Posterior cingulate gyrus (tissue), 11 donors: ENCODE measurements around the gene RASA3.

Source experiments
- DNase-seq, 10 donors: peaks; one replicate each; pipeline versions ENCODE4 v3.0.0 to v3.0.0-alpha.2; 2020 to 2021; ENCODE audit warnings: mixed read lengths in 3 of 10
- intact Hi-C: fragments of 100-400 bp; cut with DNase I; formaldehyde crosslinking; loops from one replicate; pipeline ENCODE4 v1.15.1; 2023

RASA3 gene

GRCh38 chr13:113960276-113960948, 172.0 kb downstream of the RASA3 start:
- DNase-seq: peak in 2 of 10 donors; percentile 7 to 34
- intact Hi-C loops: no loop called here

- DNase-seq: no peak
- intact Hi-C loops: no loop called here
These were observed 173.2 kb downstream of the RASA3 start for GRCh38 chr13:113959198-113959597.

GRCh38 chr13:113958373-113958772, 174.1 kb downstream of the RASA3 start:
- peak in 2 of 10 donors; percentile 37 to 54 for DNase-seq
- intact Hi-C loops: no loop called here

DNA sequence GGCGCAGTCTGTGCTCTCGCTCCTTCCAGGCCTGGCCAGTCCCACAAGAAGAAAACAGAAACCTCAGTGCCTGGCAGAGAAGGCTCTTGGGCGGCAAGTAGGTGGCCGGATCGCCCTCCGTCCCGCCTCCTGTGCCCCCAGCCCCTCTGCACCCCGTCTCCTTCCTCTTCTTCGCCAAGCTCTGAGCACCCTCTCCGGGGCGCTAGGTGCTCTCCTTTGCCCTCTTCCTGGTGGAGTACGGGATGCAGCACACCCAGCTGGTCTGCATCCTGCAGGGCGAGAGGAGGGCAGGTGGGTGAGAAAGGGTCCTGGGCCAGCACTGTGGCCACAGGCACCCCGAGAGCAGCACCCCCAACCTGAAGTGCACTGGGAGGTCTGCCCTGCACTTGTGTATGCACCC, 175.9 kb downstream of the RASA3 start:
- intact Hi-C loops: no loop called here

DNA sequence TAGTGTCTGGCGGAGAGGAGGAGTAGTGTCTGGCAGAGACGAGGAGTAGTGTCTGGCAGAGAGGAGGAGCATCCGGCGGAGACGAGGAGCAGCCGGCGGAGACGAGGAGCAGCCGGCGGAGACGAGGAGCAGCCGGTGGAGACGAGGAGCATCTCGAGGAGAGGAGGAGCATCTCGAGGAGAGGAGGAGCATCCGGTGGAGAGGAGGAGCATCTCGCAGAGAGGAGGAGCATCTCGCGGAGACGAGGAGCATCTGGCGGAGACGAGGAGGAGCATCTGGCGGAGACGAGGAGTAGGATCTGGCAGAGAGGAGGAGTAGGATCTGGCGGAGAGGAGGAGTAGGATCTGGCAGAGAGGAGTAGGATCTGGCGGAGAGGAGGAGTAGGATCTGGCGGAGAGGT, 176.7 kb downstream of the RASA3 start:
- intact Hi-C loops: no loop called here

More for the DNA sequence above, 175.9 kb downstream of the RASA3 start:
- DNase-seq: peak in 3 of 10 donors; percentile 3 to 70 (median 48)

DNA sequence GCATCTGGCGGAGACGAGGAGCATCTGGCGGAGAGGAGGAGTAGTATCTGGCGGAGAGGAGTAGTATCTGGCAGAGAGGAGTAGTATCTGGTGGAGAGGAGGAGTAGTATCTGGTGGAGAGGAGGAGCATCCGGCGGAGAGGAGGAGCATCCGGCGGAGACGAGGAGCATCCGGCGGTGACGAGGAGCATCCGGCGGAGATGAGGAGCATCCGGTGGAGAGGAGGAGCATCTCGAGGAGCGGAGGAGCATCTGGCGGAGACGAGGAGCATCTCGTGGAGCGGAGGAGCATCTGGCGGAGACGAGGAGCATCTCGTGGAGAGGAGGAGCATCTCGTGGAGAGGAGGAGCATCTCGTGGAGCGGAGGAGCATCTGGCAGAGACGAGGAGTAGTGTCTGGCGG, 177.2 kb downstream of the RASA3 start:
- intact Hi-C loops: no loop called here
- peak in 3 of 10 donors; percentile 12 to 73 (median 24) for DNase-seq

More for the DNA sequence above, 176.7 kb downstream of the RASA3 start:
- peak in 2 of 10 donors; percentile 31 to 59 for DNase-seq

DNA sequence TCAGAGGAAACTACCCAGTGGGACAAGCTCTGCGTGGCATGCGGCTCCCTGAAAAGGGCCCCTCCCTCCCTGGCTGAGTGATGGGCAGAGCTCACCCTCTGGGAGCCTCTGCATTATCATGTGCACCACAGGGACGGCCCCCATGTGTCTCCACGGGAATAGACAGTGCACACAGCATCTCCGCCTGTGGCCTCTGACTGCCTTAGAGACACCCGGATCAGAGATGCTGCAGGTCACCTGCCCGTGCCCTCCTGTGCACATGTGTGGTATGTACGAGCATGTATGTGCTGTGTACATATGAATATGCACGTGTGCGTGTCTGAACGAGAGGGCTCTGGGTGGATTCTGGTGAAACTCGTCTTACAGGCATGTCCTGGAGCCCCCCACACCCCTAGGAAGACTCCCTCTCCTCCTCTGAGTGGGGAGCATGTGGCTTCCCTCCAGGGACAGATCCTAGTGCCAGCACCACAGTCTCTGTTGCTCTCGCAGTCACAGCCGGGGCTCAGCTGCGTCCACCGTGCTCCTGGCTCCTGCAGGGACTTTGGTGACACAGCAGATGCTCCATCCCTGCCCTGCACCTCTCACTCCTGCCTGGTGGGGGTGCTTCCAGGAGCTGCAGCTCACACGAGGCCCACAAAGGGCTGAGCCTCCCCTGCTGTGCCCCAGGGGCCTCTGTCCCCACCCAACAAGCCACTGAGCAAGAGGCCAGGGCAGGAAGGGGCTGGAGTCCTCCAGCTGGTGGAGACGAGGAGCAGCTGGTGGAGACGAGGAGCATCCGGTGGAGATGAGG, 178.2 kb downstream of the RASA3 start:
- DNase-seq: peak in 3 of 10 donors; percentile 35 to 77 (median 42)
- intact Hi-C loops: no loop called here

- intact Hi-C loops: no loop called here
- DNase-seq: peak in 3 of 10 donors; percentile 41 to 52 (median 44)
These were observed 178.9 kb downstream of the RASA3 start for GRCh38 chr13:113953561-113953960.

DNA sequence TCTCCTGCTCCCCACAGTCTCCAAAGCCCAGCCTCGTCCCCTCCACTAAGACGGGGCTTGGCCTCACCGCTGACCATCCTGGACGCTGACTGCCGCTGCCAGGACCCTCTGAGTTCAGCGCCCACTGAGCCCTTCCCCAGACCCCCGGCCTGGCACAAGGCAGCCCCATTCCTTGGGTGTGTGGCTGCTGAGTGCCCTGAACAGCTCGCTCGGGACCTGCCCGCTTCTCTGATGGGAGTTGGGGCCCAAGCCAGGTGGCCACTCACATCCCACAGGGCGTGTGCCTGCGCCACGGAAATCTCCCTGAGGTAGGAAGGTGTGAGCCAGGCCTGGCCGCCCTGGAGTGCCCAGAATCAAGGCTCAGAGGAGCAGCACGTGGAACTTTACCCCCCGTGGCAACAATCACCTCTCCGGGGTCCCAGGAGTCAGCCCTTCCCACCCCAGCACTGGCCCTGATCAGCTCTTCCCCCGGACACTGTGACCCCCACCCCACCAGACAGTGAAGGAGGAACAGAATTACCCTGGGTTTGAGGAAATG, 179.4 kb downstream of the RASA3 start:
- intact Hi-C loops: no loop called here
- DNase-seq: peak in 2 of 10 donors; percentile 52 to 69

DNA sequence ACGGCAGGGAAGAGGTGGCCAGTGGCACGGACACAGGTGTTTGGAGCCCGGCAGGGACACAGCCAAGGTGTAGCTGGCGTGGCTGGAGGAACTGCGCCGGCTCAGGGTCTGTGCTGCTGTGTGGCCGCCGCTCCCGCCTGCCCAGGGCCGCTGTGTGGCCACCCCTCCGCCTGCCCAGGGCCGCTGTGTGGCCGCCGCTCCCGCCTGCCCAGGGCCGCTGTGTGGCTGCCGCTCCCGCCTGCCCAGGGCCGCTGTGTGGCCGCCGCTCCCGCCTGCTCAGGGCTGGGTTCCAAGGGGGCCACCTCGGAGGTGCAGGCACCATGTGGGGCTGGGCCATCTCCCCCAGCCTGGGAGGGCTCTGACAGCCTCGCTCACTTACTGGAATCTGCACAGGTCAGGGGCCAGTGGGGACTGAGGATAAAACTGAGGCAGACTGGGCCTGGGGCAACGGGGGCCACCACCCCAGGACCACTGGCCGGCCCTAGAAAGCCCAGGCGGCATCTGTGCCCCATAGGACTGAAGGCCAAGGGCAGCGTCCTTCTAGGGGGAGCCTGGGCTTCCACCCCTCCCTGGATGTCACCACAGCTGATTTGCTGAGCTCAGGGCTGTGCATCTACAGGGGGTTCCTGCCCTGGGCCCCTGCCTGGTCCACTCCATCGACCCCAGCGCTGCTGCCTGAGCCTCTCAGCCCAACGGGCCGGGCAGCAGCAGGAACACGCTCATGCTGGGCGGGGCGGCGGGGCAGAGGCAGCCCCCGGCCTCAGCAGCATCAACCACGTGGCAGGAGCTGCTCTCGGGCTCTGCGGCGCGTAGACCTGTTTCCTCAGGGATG, 180.1 kb downstream of the RASA3 start:
- intact Hi-C loops: no loop called here
- peak in 4 of 10 donors; percentile 19 to 75 (median 60) for DNase-seq

- DNase-seq: peak; percentile 59 to 96 (median 74)
- intact Hi-C loops: loop anchor here (1.0 kb wide), 1 partner anchor 275 kb away; no protein-coding TSS in a partner anchor
These were observed 181.0 kb downstream of the RASA3 start for GRCh38 chr13:113951246-113951999.

DNA sequence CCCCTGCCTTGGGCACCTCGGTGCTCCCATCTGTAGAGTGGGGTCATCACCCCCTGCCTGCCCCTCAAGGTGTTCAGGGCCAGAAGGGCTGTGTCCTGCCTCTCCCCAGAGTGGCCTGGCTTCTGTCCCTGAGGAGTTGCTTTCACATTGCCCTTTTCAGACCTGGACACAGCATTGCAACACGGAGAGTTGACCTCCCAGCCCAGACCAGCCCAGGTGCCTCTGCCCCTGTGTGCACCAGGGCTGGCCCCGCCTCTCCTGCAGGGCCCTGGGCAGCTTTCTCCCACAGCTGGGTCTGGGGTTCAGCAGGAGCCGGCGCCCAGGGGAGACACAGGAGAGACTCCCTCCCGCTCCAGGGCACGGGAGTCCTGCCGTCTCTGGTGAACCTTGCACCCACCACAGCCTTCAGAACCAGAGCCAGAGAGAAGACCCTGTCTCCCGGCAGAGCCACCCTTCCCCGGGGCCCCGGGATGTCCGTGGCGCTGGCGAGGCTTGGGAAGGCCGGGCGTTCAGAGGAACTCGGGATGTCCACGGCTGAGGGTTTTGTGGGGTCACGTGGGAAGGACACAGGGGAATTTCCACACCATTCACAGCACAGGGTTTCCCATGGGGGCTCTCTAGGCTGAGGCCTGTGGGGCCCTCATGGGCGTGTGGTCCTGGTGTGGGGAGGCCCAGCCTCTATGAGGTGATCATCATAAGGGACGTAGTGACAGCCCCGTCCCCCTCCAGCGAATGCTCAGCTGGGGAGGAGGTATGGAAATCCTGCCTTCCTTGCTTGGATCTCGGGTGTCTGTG, 181.8 kb downstream of the RASA3 start:
- DNase-seq: peak in 4 of 10 donors; percentile 12 to 83 (median 59)
- intact Hi-C loops: loop anchor here (1.0 kb wide), 1 partner anchor 276 kb away; no protein-coding TSS in a partner anchor

DNA sequence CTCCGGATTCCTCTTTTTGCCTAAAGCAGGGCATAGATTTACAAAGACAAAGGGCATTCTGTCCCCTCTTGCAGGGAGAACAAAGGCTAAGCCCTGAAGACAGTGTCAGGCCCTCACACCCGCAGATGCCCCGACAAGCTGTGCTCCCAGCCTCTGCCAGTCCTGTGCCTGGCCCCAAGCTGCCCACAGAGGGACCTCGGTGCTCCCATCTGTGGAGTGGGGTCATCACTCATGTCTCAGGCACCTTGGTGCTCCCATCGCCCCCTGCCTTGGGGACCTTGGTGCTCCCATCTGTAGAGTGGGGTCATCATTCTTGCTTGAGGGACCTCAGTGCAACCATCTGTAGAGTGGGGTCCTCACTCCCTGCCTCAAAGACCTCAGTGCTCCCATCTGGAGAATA, 182.9 kb downstream of the RASA3 start:
- intact Hi-C loops: loop anchor here (5.0 kb wide), 1 partner anchor 132 kb away; no protein-coding TSS in a partner anchor
- DNase-seq: peak in 4 of 10 donors; percentile 17 to 63 (median 54)

- intact Hi-C loops: loop anchor here (5.0 kb wide), 1 partner anchor 131 kb away; no protein-coding TSS in a partner anchor
These were observed 184.2 kb downstream of the RASA3 start for GRCh38 chr13:113948034-113948742.

DNA sequence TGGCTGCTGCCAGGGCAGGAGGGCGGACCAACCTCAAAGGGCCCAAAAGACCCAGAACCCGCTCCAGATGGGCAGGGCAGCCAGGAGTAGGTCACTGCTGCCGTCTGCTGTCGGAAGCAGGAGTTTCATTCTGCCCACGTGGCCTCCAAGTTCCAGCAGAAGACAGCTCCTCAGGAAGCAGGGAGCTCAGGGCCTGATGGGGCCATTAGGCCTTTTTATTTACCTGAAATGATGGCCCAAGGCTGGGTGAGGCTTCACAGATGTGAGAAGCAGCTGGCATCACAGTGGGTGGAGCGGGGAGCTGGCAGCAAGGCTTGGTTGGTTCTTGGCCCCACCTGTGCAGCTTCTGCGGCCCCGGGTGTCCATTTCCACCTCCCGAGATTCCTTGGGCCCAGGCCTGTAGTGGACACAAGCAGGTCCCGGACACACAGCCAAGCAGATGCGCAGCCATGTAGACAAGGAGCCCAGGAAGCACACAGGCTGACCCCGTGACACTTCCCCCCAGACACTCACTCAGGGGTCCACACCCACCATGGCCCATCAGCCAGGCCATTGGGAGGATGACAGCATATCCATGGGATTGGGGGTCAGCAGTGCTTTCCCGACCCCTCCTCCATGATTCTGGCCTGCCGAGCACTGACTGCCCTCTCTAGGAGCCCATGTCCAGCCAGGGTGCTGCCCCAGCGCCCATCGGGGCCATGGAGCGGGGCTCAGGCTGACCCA, 185.0 kb downstream of the RASA3 start:
- peak; percentile 37 to 94 (median 58) for DNase-seq
- intact Hi-C loops: loop anchor here (5.0 kb wide), 1 partner anchor 130 kb away; no protein-coding TSS in a partner anchor

More at GRCh38 chr13:113948034-113948742, 184.2 kb downstream of the RASA3 start:
- peak in 3 of 10 donors; percentile 26 to 63 (median 35) for DNase-seq

DNA sequence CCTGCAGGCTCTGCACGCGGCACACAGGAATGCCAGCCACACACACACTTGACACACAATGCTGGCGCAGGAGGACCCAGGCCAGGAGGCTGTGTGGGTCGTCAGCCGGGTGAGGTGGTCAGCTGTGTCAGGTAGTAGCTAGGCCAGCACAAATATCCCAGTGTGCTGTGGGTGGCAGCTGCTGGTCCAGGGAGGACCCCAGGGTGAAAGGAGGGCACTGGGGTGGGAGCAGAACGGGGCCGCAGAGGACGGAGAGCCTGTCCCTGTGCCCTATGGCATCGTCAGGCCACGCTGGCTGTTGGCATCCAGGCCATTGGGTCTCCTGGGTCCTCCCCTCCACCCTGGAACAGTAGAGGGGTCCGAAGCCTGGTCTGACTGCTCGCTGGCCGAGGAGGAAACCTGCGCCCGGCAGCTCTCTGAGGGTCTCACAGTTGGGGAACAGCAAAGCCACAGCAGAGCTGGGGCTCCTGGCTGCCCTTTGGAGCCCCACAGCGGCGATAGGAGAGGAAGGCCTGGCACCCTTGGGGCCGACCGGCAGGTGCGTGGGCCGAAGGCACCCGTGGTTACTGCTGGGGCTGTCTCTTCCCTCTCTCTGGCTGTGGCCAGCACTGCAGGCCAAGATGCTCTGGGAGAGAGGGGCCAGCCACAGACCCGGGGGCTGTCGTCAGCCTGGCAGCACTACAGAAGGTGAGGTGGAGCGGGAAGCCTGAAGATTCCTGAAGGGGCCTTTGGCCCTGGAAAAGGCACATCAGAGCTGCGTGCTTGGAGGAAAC, 185.8 kb downstream of the RASA3 start:
- DNase-seq: peak in 3 of 10 donors; percentile 54 to 75 (median 69)
- intact Hi-C loops: loop anchor here (5.0 kb wide), 1 partner anchor 129 kb away; no protein-coding TSS in a partner anchor
